HUES48 (cell line): ENCODE data around the gene SERINC5.
"Not testable (repeated sequence)": the region's sequence is repeated elsewhere in the genome, so short reads cannot be mapped to it uniquely, and the experiment has no call there.

Source experiments
- H3K27ac ChIP-seq: one replicate; pipeline ENCODE4 v1.7.0; 2013; ENCODE audit warnings: low read depth, low read length, inconsistent platforms
- H3K27me3 ChIP-seq: 2 replicates; pipeline ENCODE4 v1.6.1; 2013; ENCODE audit warnings: mild to moderate bottlenecking, low read length; ENCODE audit not compliant: control insufficient read depth, insufficient read depth
- H3K36me3 ChIP-seq: 2 replicates; pipeline ENCODE4 v1.6.1; 2013; ENCODE audit warnings: low read length; ENCODE audit not compliant: control insufficient read depth, insufficient read depth
- H3K4me1 ChIP-seq: 2 replicates; pipeline ENCODE4 v1.6.1; 2013; ENCODE audit warnings: mild to moderate bottlenecking, low read length; ENCODE audit not compliant: control insufficient read depth, insufficient read depth
- H3K4me3 ChIP-seq: 2 replicates; pipeline ENCODE4 v1.5.1; 2013; ENCODE audit warnings: mild to moderate bottlenecking, low read depth, low read length
- H3K9ac ChIP-seq: 2 replicates; pipeline ENCODE4 v1.6.1; 2013; ENCODE audit warnings: mild to moderate bottlenecking, low read depth, low read length, moderate library complexity
- H3K9me3 ChIP-seq: 2 replicates; pipeline ENCODE4 v1.6.1; 2013; ENCODE audit warnings: low read length; ENCODE audit not compliant: control insufficient read depth, insufficient read depth

Gene SERINC5

DNA sequence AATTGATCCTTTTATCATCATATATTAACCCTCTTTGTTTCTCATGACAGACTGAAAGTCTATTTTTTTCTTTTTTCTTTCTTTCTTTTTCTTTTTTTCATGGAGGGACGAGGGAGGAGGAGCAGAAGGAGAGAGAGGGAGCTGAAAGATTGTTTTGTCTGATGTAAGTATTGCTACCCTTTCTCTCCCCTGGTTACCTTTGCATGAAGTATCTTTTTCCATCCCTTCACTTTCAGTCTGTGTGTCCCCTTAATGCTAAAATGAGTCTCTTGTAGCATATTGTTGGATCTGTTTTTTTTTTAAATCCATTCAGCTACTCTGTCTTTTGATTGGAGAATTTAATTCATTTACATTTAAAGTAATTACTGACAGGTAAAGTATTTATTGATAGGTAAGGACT lies 27.5 kb upstream of the SERINC5 start:
- H3K27me3 ChIP-seq, result no peaks in the 10 kb centered on the region
- H3K9ac ChIP-seq, result no peak overlapping the region
- no peaks in the 10 kb centered on the region for H3K9me3 ChIP-seq
- no peak overlapping the region for H3K4me3 ChIP-seq
- H3K4me1 ChIP-seq, result no peaks in the 10 kb centered on the region
- no peaks in the 10 kb centered on the region for H3K36me3 ChIP-seq
- no peak overlapping the region for H3K27ac ChIP-seq

DNA sequence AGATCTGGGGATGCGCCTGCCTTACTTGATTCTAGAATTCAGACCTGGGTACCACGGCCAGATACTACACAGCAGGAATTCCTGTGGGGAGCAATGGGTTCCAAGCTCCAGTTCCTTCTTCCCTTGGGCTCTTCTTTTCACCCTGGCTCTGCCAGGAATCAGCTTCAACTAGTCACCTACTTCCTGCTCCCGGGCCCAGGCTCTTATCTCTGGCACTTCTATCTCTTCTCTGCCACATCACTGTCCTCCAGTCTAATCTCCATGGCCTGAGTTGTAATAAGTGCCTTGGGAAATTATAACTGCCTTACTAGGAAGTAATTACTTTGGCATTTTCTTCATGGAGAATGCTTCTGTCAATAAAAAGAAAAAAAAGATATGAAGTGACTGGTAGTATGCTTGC lies 26.2 kb upstream of the SERINC5 start:
- H3K36me3 ChIP-seq, result no peaks in the 10 kb centered on the region

DNA sequence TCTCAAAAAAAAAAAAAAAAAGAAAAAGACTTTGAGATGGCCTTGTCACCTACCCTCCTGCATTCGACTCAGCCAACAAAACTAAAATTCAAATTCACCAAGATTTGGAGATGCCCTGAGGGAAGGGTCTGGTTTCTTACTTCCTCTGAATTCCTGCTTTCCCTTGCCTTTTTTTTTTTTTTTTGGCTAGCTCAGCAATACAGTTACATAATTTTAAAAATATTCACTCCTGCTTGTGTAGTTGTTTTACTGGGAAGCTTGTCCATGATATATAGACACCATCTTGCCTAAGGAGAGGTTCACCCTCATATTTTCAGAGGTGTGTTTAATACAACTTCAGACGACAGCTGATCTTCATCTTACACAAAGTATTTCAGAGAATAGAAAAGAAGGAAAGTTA lies 21.3 kb upstream of the SERINC5 start:
- Histone ChIP-seq H3K27ac (no peak overlapping the region), H3K4me1 (no peaks in the 10 kb centered on the region), H3K9ac (no peak overlapping the region), H3K27me3 (no peaks in the 10 kb centered on the region), H3K36me3 (no peaks in the 10 kb centered on the region), H3K9me3 (no peaks in the 10 kb centered on the region), H3K4me3 (no peak overlapping the region)

More for the DNA sequence above, 26.2 kb upstream of the SERINC5 start:
- Histone ChIP-seq H3K27me3 (no peaks in the 10 kb centered on the region), H3K4me1 (no peaks in the 10 kb centered on the region), H3K9ac (no peak overlapping the region), H3K9me3 (no peaks in the 10 kb centered on the region), H3K4me3 (no peak overlapping the region), H3K27ac (no peak overlapping the region)

DNA sequence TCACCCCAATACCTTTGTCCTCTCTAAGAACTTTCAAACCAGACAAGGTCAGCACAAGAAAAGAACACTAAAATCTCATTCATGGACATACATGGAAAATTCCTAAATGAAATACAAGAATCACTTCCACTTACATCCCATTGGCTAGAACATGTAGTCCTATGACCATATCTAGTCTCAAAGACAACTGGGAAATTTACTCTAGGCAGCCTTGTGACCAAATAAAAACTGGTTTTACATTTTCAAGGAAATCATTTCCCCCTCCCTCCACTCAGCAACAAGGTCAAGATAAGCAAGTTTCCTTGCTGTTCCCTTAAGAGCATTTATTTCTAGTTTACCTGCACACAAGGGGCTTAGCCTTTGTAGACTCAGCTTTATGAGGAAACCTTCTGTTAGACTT lies 20.3 kb upstream of the SERINC5 start:
- no peaks in the 10 kb centered on the region for H3K36me3 ChIP-seq
- no peaks in the 10 kb centered on the region for H3K27me3 ChIP-seq
- H3K9ac ChIP-seq, result no peak overlapping the region
- H3K4me3 ChIP-seq, result no peak overlapping the region
- H3K4me1 ChIP-seq, result no peaks in the 10 kb centered on the region
- H3K27ac ChIP-seq, result no peak overlapping the region
- H3K9me3 ChIP-seq, result no peaks in the 10 kb centered on the region

DNA sequence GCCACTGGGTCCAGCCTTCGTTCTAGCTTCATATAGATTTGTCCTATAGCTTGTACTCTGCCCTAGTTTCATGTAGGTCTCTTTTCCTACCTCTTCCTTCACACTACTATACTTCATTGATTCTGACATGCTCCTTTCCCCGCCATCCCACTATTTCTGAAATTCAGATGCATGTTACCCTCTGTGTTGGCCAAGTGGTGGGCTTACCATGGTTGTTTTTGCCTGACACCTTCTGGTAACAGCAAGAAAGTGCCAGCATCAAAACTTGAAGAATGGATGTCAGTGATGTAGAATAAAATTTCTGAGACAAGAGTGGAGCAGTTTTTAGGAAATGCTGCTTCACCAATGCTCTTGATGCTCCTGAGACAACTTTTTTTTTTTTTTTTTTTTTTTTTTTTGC lies 19.5 kb upstream of the SERINC5 start:
- H3K4me3 ChIP-seq, result no peak overlapping the region
- H3K4me1 ChIP-seq, result no peaks in the 10 kb centered on the region
- H3K27ac ChIP-seq, result no peak overlapping the region
- no peaks in the 10 kb centered on the region for H3K9me3 ChIP-seq
- no peak overlapping the region for H3K9ac ChIP-seq
- no peaks in the 10 kb centered on the region for H3K27me3 ChIP-seq
- H3K36me3 ChIP-seq, result no peaks in the 10 kb centered on the region

DNA sequence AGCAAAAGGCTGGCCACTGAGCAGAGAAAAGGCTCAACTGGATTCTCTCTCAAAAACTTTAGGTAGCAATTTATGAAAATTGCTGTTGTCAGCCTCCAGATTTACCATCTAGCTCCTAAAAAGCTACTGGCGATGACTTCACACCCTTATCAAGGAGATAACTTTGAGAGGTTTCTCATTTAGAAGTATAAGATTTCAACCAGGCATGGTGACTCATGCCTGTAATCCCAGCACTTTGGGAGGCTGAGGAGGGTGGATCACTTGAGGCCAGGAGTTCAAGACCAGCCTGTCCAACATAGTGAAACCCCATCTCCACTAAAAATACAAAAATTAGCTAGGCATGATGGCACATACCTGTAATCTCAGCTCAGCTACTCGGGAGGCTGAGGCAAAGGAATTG lies 14.7 kb upstream of the SERINC5 start:
- not testable (repeated sequence) for H3K4me1 ChIP-seq, H3K9ac ChIP-seq, H3K9me3 ChIP-seq, H3K4me3 ChIP-seq, H3K36me3 ChIP-seq, H3K27me3 ChIP-seq, H3K27ac ChIP-seq

DNA sequence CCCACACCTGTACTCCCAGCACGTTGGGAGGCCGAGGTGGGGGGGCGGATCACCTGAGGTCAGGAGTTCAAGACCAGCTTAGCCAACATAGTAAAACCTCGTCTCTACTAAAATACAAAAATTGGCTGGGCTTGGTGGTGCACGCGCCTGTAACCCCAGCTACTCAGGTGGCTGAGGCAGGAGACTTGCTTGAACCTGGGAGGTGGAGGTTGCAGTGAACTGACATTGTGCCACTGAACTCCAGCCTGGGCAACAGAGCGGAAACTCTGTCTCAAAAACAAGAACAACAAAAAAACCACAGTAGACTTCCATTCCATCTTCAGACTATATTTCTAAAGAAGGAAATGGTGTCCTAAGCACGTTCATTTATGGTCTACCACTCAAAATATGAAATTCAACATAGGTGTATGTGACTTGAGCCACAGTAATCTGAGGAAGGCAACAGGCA lies 14.2 kb upstream of the SERINC5 start:
- Histone ChIP-seq H3K4me3 (no peak overlapping the region), H3K4me1 (no peaks in the 10 kb centered on the region), H3K27me3 (no peaks in the 10 kb centered on the region), H3K9me3 (no peaks in the 10 kb centered on the region), H3K36me3 (no peaks in the 10 kb centered on the region), H3K27ac (no peak overlapping the region), H3K9ac (no peak overlapping the region)

DNA sequence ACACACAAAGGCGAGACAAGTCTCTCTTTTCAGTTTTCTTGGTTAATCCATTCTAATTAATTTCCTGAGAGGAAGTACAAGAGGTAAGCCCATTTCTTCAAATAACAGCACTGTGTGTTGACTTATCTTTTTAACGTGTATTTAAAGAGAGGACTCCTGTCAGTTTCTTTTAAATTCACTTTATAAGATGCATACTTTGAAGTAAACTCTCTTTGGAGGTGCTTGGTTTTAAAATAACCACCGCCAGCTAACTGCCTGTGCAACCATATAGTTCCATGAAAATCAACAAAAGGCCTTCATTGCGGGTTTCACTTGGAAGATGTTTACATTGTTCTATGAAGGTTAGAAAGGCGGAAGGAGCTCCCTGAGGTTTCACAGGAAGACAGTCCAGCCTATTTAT lies 13.1 kb upstream of the SERINC5 start:
- Histone ChIP-seq H3K4me1 (no peaks in the 10 kb centered on the region), H3K4me3 (no peak overlapping the region), H3K9me3 (no peaks in the 10 kb centered on the region), H3K9ac (no peak overlapping the region), H3K36me3 (no peaks in the 10 kb centered on the region), H3K27me3 (no peaks in the 10 kb centered on the region), H3K27ac (no peak overlapping the region)

DNA sequence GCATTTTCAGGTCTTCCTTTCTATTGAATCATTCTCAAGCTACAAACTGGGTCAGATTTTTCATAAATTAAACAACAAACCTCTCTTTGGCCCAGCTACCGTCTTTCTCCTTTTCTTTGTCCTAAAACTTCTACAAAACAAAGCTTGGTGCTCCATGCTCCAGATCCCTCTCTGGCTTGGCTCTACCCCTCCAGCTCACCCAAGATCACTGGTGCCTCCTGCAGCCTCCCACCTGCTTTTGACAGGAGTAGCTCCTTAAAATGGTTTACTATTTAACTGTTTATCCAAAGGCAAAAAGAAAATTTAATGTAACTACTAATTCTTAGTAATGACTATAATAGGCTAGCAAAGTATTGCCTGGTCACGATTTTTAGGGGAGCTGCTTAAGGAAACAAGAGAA lies 10.7 kb upstream of the SERINC5 start:
- no peak overlapping the region for H3K4me3 ChIP-seq
- no peaks in the 10 kb centered on the region for H3K36me3 ChIP-seq
- H3K27me3 ChIP-seq, result no peaks in the 10 kb centered on the region
- H3K9me3 ChIP-seq, result no peaks in the 10 kb centered on the region
- no peak overlapping the region for H3K9ac ChIP-seq
- no peaks in the 10 kb centered on the region for H3K4me1 ChIP-seq
- no peak overlapping the region for H3K27ac ChIP-seq

DNA sequence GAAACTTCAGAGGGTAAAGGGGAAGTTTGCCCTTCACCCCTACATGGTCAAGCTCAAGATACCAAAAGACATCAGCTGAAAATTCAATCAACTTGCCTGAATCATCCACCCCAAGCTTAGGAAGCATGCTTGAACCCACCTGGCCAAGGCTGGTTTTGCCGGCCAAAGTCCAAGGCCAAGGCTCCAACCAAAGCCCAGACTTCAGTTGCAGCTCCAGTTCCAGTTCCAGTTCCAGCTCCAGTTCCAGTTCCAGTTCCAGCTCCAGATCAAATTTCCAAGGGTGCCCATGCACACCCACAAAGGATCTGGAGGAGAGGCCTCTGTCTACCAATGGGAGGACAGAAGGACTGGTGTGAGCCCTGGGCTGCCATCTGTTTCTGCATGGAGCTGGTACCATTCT lies 4.6 kb upstream of the SERINC5 start:
- no peaks in the 10 kb centered on the region for H3K36me3 ChIP-seq
- no peak overlapping the region for H3K4me3 ChIP-seq
- H3K9me3 ChIP-seq, result no peaks in the 10 kb centered on the region
- H3K27ac ChIP-seq, result no peak overlapping the region
- H3K4me1 ChIP-seq, result peaks cover 6% of the 10 kb centered on the region; the same call in 1 of the 2 replicates
- H3K27me3 ChIP-seq, result no peaks in the 10 kb centered on the region
- no peak overlapping the region for H3K9ac ChIP-seq

DNA sequence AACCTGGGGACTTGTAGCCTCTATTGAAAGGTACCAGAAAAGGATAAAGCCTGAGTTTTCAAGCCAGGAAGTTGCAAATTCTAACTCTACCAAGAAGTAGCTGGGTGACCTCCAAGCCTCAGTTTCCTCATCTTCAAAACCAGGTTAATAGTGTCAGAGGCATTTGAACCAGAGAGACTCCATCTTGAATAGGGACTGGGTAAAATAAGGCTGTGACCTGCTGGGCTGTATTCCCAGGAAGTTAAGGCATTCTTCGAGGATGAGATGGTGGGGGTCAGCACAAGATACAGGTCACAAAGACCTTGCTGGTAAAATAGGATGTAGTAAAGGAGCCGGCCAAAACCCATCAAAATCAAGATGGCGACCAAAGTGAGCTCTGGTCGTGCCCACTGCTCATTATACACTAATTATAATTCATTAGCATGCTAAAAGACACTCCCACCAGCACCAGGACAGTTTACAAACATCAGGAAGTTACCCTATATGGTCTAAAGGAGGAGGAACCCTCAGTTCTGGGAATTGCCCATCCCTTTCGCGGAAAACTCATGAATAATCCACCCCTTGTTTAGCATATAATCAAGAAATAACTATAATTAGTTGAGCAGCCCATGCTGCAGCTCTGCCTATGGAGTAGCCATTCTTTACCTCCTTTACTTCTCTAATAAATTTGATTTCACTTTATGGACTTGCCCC lies 3.8 kb upstream of the SERINC5 start:
- Histone ChIP-seq H3K27me3 (no peaks in the 10 kb centered on the region), H3K9ac (no peak overlapping the region), H3K36me3 (no peaks in the 10 kb centered on the region), H3K27ac (no peak overlapping the region), H3K9me3 (no peaks in the 10 kb centered on the region), H3K4me1 (peaks cover 7% of the 10 kb centered on the region), H3K4me3 (no peak overlapping the region)
